GM23338 (cell line): ENCODE measurements around the gene F7. TPM values are rescaled to one million over a fixed set of nuclear protein-coding genes. Genes with fewer than 3 reads are reported as not detected.
A peak's percentile ranks its signal among the peaks of the same experiment; 100 is the strongest.

ENCODE experiments used
- ATAC-seq: fragments of 200-7000 bp; cut with Tn5 transposase; 3 replicates; pipeline ENCODE4 v1.9.1; 2020
- DNase-seq: peaks from one replicate; pipeline ENCODE4 v3.0.0-alpha.2; 2015; ENCODE audit warnings: low spot score
- H2AFZ ChIP-seq: fragments of 200-600 bp; sonication (generic); 2 replicates; pipeline ENCODE4 v1.8.0; 2016; ENCODE audit warnings: antibody characterized with exemption, mild to moderate bottlenecking, moderate library complexity
- H3F3A ChIP-seq: fragments of 200-600 bp; sonication (generic); replicated peaks from 2 replicates; pipeline ENCODE4 v1.8.0; 2017; ENCODE audit warnings: antibody characterized with exemption, mixed run types, low read depth
- H3K27ac ChIP-seq: fragments of 200-600 bp; sonication (generic); 2 replicates; pipeline ENCODE4 v1.6.1; 2016; ENCODE audit warnings: low read depth
- H3K27me3 ChIP-seq: fragments of 200-600 bp; sonication (generic); 2 replicates; pipeline ENCODE4 v1.8.0; 2016; ENCODE audit warnings: mild to moderate bottlenecking, mixed run types, moderate library complexity; ENCODE audit not compliant: insufficient read depth
- H3K36me3 ChIP-seq: fragments of 200-600 bp; sonication (generic); 2 replicates; pipeline ENCODE4 v1.8.0; 2016; ENCODE audit warnings: mild to moderate bottlenecking; ENCODE audit not compliant: insufficient read depth
- H3K4me1 ChIP-seq: fragments of 200-600 bp; sonication (generic); 2 replicates; pipeline ENCODE4 v1.8.0; 2016; ENCODE audit warnings: mild to moderate bottlenecking, moderate library complexity; ENCODE audit not compliant: insufficient read depth
- H3K4me2 ChIP-seq: fragments of 200-600 bp; sonication (generic); 2 replicates; pipeline ENCODE4 v1.7.1; 2017; ENCODE audit warnings: mixed run types
- H3K4me3 ChIP-seq: fragments of 200-600 bp; sonication (generic); 2 replicates; pipeline ENCODE4 v1.6.1; 2016; ENCODE audit warnings: mixed run types
- H3K79me2 ChIP-seq: fragments of 200-600 bp; sonication (generic); replicated peaks from 2 replicates; pipeline ENCODE4 v1.8.0; 2017; ENCODE audit warnings: mild to moderate bottlenecking; ENCODE audit not compliant: insufficient read depth
- H3K9me2 ChIP-seq: fragments of 200-600 bp; sonication (generic); 2 replicates; pipeline ENCODE4 v1.8.0; 2017; ENCODE audit not compliant: insufficient read depth
- H4K20me1 ChIP-seq: fragments of 200-600 bp; sonication (generic); replicated peaks from 2 replicates; pipeline ENCODE4 v1.8.0; 2017; ENCODE audit warnings: mild to moderate bottlenecking; ENCODE audit not compliant: insufficient read depth
- H3K27ac Mint-ChIP-seq: 2 replicates; pipeline ENCODE4 v1.8.0; 2020; ENCODE audit warnings: inconsistent platforms, mild to moderate bottlenecking, moderate library complexity, mixed read lengths
- H3K27me3 Mint-ChIP-seq: 3 replicates; pipeline ENCODE4 v1.8.0; 2022; ENCODE audit warnings: low read depth, mild to moderate bottlenecking, moderate library complexity, mixed read lengths, inconsistent platforms; ENCODE audit not compliant: insufficient read depth, poor library complexity
- H3K36me3 Mint-ChIP-seq: 3 replicates; pipeline ENCODE4 v1.8.0; 2021; ENCODE audit warnings: low read depth, mild to moderate bottlenecking, inconsistent platforms, moderate library complexity, mixed read lengths
- H3K4me1 Mint-ChIP-seq: 3 replicates; pipeline ENCODE4 v1.8.0; 2020; ENCODE audit warnings: mild to moderate bottlenecking, inconsistent platforms, mixed read lengths
- H3K4me3 Mint-ChIP-seq: 3 replicates; pipeline ENCODE4 v1.8.0; 2021; ENCODE audit warnings: moderate library complexity, mild to moderate bottlenecking, inconsistent platforms, mixed read lengths
- H3K9me3 Mint-ChIP-seq: 3 replicates; pipeline ENCODE4 v1.8.0; 2020; ENCODE audit warnings: moderate library complexity, mild to moderate bottlenecking, inconsistent platforms, mixed read lengths
- CREB1 ChIP-seq: fragments of 250-450 bp; sonication (Bioruptor Pico); IDR thresholded peaks from 2 replicates; pipeline ENCODE4 v1.5.0; 2020; ENCODE audit warnings: low read depth, mild to moderate bottlenecking, moderate library complexity
- EZH2 ChIP-seq: fragments of 200-600 bp; sonication (generic); IDR thresholded peaks from one replicate; pipeline ENCODE4 v1.8.0; 2017; ENCODE audit warnings: antibody characterized with exemption, mild to moderate bottlenecking, low read depth; ENCODE audit not compliant: unreplicated experiment
- JUNB ChIP-seq: IDR thresholded peaks from one replicate; pipeline ENCODE4 v1.6.1; 2016; ENCODE audit warnings: antibody characterized with exemption; ENCODE audit not compliant: unreplicated experiment
- NANOG ChIP-seq: IDR thresholded peaks from 2 replicates; pipeline ENCODE4 v1.6.1; 2016; ENCODE audit warnings: antibody characterized with exemption, borderline replicate concordance
- POLR2AphosphoS5 ChIP-seq: IDR thresholded peaks from 2 replicates; pipeline ENCODE4 v1.6.1; 2016; ENCODE audit warnings: antibody characterized with exemption, low read depth
- REST ChIP-seq: IDR thresholded peaks from one replicate; pipeline ENCODE4 v1.6.1; 2018; ENCODE audit warnings: antibody characterized with exemption; ENCODE audit not compliant: unreplicated experiment
- ZNF114 ChIP-seq: fragments of 250-450 bp; sonication (Bioruptor Pico); IDR thresholded peaks from 2 replicates; pipeline ENCODE4 v1.5.0; 2020; ENCODE audit warnings: mild to moderate bottlenecking, moderate library complexity
- ZNF331 ChIP-seq: fragments of 250-450 bp; sonication (Bioruptor Pico); IDR thresholded peaks from 2 replicates; pipeline ENCODE4 v1.5.0; 2020; ENCODE audit warnings: low read depth, mild to moderate bottlenecking, moderate library complexity
- ZNF462 ChIP-seq: fragments of 250-450 bp; sonication (Bioruptor Pico); IDR thresholded peaks from 2 replicates; pipeline ENCODE4 v1.5.0; 2020; ENCODE audit warnings: mild to moderate bottlenecking, moderate library complexity
- polyA plus RNA-seq: library from polyadenylated mRNA; unstranded; fragments of >200 nt; fragmentation: Nextera tagmentation; extraction: Ambion mirVana; gene quantifications from 2 replicates; pipeline ENCODE4 v1.2.1, GENCODE V29; 2016
- total RNA-seq: library from RNA; depleted of rRNA; stranded (reverse); fragments of >200 nt; shearing (Covaris generic); gene quantifications from 2 replicates; pipeline ENCODE4 v1.2.3, GENCODE V29; 2014
- TF ChIP-seq, protein P1 (sequence below): IDR thresholded peaks from 2 replicates; pipeline ENCODE4 v1.6.1; 2016; ENCODE audit warnings: antibody characterized with exemption

F7 gene
- total and polyA plus RNA-seq, 2 experiments from 2014 or later = 0.16 to 0.24 TPM

GRCh38 chr13:113110048-113110851 is 4.7 kb downstream of the F7 start:
- Histone ChIP-seq H3K4me3 (peak overlapping the region; percentile 54), H3K27ac (no peak overlapping the region), H3K27me3 (peaks cover 28% of the 10 kb centered on the region), H2AFZ (peak overlapping the region; percentile 94), H3F3A (no peaks in the 10 kb centered on the region), H3K4me2 (peak overlapping the region; percentile 80), H4K20me1 (no peaks in the 10 kb centered on the region), H3K79me2 (no peaks in the 10 kb centered on the region), H3K36me3 (no peaks in the 10 kb centered on the region), H3K4me1 (peaks cover 4% of the 10 kb centered on the region; the same call in 1 of the 2 replicates), H3K9me2 (no peaks in the 10 kb centered on the region)
- Mint-ChIP-seq H3K27me3 (peaks cover 21% of the 10 kb centered on the region), H3K9me3 (peaks cover 10% of the 10 kb centered on the region; the same call in 2 of the 3 replicates), H3K27ac (no peak overlapping the region), H3K4me3 (peak overlapping the region; percentile 54; the same call in 2 of the 3 replicates), H3K36me3 (peaks cover 4% of the 10 kb centered on the region; the same call in 2 of the 3 replicates), H3K4me1 (peaks cover 5% of the 10 kb centered on the region; the same call in 2 of the 3 replicates)
- DNase-seq (peak; percentile 55), ATAC-seq (peak; percentile 63)
- TF ChIP-seq ZNF114 (no peak), EZH2 (peak; percentile 38)

DNA sequence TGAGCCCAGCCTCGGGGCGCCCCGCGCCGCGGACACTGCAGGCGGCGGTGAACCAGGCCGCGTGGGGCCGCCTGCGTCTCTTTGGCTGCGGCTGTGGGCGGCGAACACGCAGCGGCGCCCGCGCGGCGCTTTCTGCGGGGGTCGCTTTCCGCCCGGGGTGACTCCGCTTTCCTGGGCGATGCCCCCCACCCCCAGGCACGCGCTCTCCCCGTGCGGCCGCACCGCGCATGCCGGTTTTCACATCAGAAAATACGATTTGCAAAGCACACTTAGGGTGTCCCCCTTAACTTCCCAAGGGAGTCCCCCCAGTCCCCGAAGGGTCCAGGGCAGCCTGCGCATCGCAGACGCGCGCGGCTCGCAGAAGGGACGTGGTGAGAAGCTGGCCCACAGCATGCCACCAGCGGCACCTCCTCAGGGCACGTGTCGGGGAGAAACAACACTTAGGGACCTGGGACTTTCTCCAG is 5.3 kb downstream of the F7 start:
- Histone ChIP-seq H3K27me3 (peaks cover 28% of the 10 kb centered on the region), H4K20me1 (no peaks in the 10 kb centered on the region), H3K79me2 (no peaks in the 10 kb centered on the region), H3F3A (no peaks in the 10 kb centered on the region), H3K4me3 (peak overlapping the region; percentile 54), H2AFZ (peak overlapping the region; percentile 94), H3K9me2 (no peaks in the 10 kb centered on the region), H3K36me3 (no peaks in the 10 kb centered on the region), H3K4me1 (peaks cover 2% of the 10 kb centered on the region; the same call in 1 of the 2 replicates), H3K4me2 (peak overlapping the region; percentile 80), H3K27ac (no peak overlapping the region)
- Mint-ChIP-seq H3K27me3 (peaks cover 21% of the 10 kb centered on the region), H3K4me1 (no peaks in the 10 kb centered on the region; the same call in 2 of the 3 replicates), H3K4me3 (peak overlapping the region; percentile 54; the same call in 2 of the 3 replicates), H3K9me3 (peaks cover 10% of the 10 kb centered on the region; the same call in 2 of the 3 replicates), H3K27ac (no peak overlapping the region), H3K36me3 (peaks cover 4% of the 10 kb centered on the region; the same call in 2 of the 3 replicates)
- no peak for DNase-seq
- peak; percentile 3; the same call in 2 of the 3 replicates for ATAC-seq
- TF ChIP-seq REST = no peak
- TF ChIP-seq NANOG = no peak
- TF ChIP-seq ZNF462 (CRISPR knock-in tag) = no peak
- TF ChIP-seq, protein P1, sequence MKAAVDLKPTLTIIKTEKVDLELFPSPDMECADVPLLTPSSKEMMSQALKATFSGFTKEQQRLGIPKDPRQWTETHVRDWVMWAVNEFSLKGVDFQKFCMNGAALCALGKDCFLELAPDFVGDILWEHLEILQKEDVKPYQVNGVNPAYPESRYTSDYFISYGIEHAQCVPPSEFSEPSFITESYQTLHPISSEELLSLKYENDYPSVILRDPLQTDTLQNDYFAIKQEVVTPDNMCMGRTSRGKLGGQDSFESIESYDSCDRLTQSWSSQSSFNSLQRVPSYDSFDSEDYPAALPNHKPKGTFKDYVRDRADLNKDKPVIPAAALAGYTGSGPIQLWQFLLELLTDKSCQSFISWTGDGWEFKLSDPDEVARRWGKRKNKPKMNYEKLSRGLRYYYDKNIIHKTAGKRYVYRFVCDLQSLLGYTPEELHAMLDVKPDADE = no peak
- TF ChIP-seq CREB1 (CRISPR knock-in tag) = no peak
- no peak for TF ChIP-seq ZNF114
- TF ChIP-seq JUNB = no peak
- no peak for TF ChIP-seq POLR2AphosphoS5
- TF ChIP-seq ZNF331 (CRISPR knock-in tag) = no peak
